SKM-1 (cell line): ENCODE results near the gene DIP2B.

Experiments used
- DNase-seq: peaks from one replicate; lab custom pipeline; 2025; ENCODE audit not compliant: unreplicated experiment; lab: John Stamatoyannopoulos, UW

Gene DIP2B

GRCh38 chr12:50725011-50725942, 220.5 kb downstream of the DIP2B start:
- no peak for DNase-seq

- DNase-seq, result no peak
Observed at GRCh38 chr12:50727466-50727865, 222.7 kb downstream of the DIP2B start.

- DNase-seq, result no peak
Observed at GRCh38 chr12:50728417-50728816, 223.6 kb downstream of the DIP2B start.

GRCh38 chr12:50728841-50729240, 224.1 kb downstream of the DIP2B start:
- no peak for DNase-seq

- DNase-seq, result no peak
Observed at GRCh38 chr12:50732591-50732990, 227.8 kb downstream of the DIP2B start.

GRCh38 chr12:50733706-50734105, 228.9 kb downstream of the DIP2B start:
- DNase-seq, result no peak

- DNase-seq, result no peak
Observed at GRCh38 chr12:50734409-50735263, 229.9 kb downstream of the DIP2B start.

GRCh38 chr12:50739611-50740010, 234.8 kb downstream of the DIP2B start:
- no peak for DNase-seq

- no peak for DNase-seq
Observed at GRCh38 chr12:50740307-50740706, 235.5 kb downstream of the DIP2B start.

- no peak for DNase-seq
Observed at GRCh38 chr12:50742776-50743175, 238.0 kb downstream of the DIP2B start.

- DNase-seq, result peak; percentile 64
Observed at GRCh38 chr12:50745861-50746260, 241.1 kb downstream of the DIP2B start.

- no peak for DNase-seq
Observed at GRCh38 chr12:50746431-50746830, 241.6 kb downstream of the DIP2B start.

- DNase-seq, result no peak
Observed at GRCh38 chr12:50747817-50748216, 243.0 kb downstream of the DIP2B start.

GRCh38 chr12:50749459-50749882, 244.7 kb downstream of the DIP2B start:
- no peak for DNase-seq

GRCh38 chr12:50750366-50750765, 245.6 kb downstream of the DIP2B start:
- no peak for DNase-seq

GRCh38 chr12:50751948-50752721, 247.3 kb downstream of the DIP2B start:
- no peak for DNase-seq

GRCh38 chr12:50753232-50753769, 248.5 kb downstream of the DIP2B start:
- no peak for DNase-seq

GRCh38 chr12:50763639-50764285, 259.0 kb downstream of the DIP2B start, which contains the start of gene ATF1:
Gene ATF1 (plus strand): TSS chr12:50764101. CDS start chr12:50780146, 16,045 bp downstream.
- DNase-seq, result peak; percentile 44

GRCh38 chr12:50764286-50765094, 259.7 kb downstream of the DIP2B start:
- DNase-seq, result no peak
